GM21723 (cell line): ENCODE data around the gene SPEG.

ENCODE experiments used
- ATAC-seq: cut with Tn5 transposase; IDR thresholded peaks from one replicate; pipeline ENCODE4 v1.9.1; 2021; ENCODE audit warnings: mild to moderate bottlenecking, moderate library complexity; ENCODE audit not compliant: unreplicated experiment

Gene SPEG

DNA sequence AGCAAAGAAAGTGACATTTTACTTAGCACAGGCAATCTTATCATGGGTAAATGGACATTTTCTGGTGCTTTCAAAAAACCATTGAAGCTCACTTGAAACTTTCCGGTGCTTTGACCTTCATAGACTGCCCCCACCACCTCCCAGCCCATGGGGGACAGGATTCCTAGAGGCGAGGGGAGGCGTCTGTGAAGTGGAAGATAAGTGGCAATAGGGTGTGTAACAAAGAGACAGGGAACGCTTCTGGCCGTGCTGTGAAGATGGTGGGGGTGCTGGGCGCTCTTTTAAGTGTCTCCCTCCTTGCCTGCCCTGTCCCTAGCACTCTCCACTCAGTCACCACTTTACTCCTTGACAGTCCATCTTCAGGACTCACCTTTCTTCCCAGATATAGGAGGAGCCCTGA lies 40.6 kb downstream of the SPEG start:
- ATAC-seq = no peak

DNA sequence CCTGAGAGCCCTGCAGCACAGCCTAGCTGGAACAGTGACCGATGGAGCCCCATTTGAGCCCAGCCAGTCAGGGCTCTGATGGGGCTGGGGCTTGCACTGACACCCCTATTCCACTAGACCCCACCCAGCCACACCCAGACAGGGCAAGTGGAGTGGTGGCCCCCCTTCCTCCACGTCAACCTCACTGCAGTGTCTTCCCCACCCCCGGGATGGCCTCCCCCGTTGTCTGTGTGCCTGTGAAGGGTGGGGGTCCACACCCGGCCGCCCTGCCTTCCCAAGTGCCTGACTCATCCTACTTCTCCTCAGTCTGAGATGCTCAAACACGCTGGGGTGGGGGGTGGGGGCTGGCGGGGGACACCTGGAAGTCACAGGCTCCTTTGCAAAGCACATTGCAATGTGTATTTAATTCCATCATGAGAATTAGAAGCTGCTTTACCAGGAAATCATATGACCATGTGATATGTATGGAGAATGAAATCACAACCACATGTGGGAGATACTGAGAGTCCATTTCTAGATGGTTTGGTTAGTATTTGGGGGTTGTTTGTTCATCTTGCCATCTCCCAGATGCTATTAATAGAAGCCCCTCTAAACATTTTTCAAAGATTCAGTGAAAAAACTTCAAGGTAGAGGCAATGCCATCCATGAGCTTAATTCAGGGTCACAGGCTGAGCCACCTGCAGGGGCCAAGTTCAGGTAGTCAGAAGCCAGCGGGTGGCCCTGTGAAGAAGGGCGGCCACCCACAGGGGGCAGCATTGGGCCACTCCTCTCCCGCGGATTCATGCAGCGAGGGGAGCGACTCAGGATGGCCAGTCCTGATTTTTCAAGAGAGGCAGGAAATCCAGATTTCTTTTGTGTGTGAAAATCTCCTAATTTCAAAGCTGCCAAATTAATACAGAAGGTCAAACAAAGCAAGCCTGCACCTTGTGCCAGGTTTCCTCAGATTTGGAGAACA lies 41.3 kb downstream of the SPEG start:
- ATAC-seq = no peak

DNA sequence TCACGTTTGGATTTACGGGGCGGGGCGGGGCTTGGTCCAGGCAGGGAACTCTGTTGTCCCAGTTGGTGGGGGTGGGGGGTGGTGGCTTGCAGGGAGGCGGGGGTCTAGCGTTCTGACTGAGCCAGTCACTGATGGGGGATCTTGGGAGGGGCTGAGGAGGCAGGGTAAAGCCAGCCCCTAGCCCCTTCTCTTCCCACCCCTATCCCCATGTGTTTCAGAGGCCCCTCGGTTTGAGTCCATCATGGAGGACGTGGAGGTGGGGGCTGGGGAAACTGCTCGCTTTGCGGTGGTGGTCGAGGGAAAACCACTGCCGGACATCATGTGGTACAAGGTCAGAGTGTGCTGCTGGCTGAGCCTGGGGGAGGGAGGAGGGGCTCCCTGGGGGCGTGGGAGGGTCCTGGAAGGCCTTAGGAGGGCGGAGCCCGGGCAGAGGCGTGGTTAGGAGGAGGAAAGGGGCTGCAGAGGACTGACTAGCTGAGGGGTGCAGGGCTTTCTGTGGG lies 42.1 kb downstream of the SPEG start:
- ATAC-seq = no peak

DNA sequence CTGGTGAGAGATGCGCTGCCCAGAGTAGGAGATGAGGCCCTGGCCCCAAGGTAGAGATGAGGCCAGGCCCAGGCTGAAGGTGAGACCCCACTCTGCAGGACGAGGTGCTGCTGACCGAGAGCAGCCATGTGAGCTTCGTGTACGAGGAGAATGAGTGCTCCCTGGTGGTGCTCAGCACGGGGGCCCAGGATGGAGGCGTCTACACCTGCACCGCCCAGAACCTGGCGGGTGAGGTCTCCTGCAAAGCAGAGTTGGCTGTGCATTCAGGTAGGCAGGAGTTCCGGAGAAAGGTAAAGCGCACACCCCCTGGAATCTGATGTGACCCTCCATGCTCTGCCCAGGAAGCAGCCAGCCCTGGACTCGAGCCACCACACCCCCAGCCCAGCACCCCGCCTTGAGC lies 42.5 kb downstream of the SPEG start:
- no peak for ATAC-seq

DNA sequence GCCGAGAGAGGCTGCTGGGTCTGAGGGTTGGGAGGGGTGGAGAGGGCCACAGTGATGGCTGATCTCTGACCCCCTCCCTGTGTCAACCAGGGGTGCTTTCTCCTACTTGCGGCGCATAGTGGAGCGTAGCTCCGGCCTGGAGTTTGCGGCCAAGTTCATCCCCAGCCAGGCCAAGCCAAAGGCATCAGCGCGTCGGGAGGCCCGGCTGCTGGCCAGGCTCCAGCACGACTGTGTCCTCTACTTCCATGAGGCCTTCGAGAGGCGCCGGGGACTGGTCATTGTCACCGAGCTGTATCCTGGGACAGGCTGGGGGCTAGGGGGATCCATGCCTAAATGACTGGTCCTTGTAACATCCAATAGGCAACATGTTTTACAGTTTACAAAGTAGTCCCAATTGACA lies 43.2 kb downstream of the SPEG start:
- no peak for ATAC-seq

DNA sequence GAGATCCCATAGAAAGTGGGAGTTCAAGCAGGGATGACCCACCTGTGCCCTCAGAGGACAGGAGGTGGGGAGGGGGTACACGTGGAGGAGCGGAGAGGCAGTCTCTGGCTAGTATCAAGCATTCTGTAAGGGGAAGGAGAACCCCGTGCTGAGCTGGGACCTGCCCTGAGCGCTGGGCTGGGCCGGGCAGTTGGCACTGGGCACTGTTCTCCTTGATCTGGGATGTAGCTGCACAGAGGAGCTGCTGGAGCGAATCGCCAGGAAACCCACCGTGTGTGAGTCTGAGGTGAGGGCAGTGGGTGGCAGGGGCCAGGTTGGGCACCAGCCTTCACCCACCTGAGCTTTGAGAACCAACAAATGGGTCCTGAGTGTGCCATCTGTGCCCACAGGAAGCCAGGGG lies 44.3 kb downstream of the SPEG start:
- ATAC-seq = no peak

DNA sequence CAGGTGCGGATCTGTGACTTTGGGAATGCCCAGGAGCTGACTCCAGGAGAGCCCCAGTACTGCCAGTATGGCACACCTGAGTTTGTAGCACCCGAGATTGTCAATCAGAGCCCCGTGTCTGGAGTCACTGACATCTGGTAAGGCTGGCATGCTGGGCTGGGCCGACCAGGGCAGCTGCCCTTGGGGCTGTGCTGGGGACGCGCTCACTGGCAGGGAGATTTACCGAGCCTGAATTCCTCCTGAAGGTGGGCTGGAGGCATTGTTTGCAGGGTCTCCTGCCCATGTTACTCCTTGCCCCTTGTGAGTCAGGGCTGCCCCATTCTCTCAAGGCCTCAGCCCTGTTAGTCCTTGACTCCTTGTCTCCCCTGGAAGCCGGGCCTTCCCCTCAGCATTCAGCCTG lies 45.4 kb downstream of the SPEG start:
- ATAC-seq = no peak

DNA sequence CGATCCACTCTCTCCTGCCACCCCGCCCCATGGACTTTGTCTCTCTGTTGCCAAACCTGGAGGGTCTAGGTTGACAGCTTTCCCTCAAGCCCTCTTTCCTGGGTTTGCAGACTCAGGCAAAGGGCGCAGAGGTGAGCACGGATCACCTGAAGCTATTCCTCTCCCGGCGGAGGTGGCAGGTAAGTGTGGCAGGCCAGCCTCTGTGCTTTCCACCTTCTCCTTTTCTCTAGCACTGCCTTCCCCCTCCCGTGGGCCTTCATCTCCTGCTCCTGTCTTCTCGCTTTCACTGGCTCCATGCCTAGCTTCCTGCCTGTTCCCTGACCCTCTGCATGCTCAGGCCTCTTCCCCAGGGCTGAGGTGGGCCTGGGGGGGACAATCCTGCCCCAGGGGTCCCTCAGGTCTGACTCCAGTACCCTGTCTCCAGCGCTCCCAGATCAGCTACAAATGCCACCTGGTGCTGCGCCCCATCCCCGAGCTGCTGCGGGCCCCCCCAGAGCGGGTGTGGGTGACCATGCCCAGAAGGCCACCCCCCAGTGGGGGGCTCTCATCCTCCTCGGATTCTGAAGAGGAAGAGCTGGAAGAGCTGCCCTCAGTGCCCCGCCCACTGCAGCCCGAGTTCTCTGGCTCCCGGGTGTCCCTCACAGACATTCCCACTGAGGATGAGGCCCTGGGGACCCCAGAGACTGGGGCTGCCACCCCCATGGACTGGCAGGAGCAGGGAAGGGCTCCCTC lies 48.2 kb downstream of the SPEG start:
- ATAC-seq = no peak

DNA sequence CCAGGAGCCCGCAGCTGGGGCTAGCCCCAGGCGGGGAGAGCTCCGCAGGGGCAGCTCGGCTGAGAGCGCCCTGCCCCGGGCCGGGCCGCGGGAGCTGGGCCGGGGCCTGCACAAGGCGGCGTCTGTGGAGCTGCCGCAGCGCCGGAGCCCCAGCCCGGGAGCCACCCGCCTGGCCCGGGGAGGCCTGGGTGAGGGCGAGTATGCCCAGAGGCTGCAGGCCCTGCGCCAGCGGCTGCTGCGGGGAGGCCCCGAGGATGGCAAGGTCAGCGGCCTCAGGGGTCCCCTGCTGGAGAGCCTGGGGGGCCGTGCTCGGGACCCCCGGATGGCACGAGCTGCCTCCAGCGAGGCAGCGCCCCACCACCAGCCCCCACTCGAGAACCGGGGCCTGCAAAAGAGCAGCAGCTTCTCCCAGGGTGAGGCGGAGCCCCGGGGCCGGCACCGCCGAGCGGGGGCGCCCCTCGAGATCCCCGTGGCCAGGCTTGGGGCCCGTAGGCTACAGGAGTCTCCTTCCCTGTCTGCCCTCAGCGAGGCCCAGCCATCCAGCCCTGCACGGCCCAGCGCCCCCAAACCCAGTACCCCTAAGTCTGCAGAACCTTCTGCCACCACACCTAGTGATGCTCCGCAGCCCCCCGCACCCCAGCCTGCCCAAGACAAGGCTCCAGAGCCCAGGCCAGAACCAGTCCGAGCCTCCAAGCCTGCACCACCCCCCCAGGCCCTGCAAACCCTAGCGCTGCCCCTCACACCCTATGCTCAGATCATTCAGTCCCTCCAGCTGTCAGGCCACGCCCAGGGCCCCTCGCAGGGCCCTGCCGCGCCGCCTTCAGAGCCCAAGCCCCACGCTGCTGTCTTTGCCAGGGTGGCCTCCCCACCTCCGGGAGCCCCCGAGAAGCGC lies 49.1 kb downstream of the SPEG start:
- no peak for ATAC-seq

DNA sequence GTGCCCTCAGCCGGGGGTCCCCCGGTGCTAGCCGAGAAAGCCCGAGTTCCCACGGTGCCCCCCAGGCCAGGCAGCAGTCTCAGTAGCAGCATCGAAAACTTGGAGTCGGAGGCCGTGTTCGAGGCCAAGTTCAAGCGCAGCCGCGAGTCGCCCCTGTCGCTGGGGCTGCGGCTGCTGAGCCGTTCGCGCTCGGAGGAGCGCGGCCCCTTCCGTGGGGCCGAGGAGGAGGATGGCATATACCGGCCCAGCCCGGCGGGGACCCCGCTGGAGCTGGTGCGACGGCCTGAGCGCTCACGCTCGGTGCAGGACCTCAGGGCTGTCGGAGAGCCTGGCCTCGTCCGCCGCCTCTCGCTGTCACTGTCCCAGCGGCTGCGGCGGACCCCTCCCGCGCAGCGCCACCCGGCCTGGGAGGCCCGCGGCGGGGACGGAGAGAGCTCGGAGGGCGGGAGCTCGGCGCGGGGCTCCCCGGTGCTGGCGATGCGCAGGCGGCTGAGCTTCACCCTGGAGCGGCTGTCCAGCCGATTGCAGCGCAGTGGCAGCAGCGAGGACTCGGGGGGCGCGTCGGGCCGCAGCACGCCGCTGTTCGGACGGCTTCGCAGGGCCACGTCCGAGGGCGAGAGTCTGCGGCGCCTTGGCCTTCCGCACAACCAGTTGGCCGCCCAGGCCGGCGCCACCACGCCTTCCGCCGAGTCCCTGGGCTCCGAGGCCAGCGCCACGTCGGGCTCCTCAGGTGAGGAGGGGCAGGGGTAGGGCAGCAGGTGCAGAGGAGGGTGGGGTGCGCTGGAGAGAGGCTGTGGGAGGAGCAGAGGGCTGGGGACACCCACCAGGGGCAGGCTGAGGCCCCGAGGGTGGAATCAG lies 49.9 kb downstream of the SPEG start:
- no peak for ATAC-seq

DNA sequence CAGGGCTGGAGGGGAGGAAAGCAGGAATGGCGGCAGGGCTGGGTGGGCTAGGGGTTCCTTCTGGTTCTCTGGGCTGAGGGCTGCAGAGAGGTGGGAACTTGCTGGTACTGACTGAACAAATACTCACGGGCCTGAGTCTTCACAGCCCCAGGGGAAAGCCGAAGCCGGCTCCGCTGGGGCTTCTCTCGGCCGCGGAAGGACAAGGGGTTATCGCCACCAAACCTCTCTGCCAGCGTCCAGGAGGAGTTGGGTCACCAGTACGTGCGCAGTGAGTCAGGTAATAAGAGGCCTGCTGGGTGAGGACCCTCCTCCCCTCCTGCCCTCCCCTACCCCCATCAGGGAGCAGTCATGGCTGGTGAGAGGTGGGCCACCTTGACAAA lies 50.5 kb downstream of the SPEG start:
- no peak for ATAC-seq

DNA sequence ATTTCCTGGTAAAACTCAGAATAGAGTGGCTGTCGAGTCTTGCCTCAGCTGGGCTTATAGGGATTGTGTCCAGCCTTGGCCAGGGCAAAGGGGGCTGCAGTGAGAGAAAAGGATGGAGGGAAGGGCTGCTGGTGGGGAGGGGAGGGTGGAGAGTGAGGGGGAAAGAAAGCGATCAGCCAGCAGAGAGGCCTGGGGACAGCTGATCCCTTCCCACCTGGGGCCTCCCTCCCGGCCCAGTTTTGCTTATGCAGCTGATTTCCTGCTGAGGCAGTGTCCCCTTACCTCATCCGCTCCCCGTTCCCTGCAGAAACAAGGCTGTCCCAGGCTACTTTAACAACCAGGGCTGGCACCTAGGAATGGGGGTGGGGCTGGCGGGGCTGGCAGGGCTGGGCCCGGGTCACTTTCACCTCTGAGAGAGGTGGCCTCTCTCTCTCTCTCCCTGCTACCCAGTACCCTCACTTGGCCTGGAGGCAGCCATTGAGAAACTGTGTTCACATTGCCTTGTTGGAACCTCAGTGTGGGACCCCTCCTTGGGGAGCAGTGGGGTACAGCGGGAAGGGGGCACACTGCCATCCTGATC lies 51.8 kb downstream of the SPEG start:
- ATAC-seq = no peak

DNA sequence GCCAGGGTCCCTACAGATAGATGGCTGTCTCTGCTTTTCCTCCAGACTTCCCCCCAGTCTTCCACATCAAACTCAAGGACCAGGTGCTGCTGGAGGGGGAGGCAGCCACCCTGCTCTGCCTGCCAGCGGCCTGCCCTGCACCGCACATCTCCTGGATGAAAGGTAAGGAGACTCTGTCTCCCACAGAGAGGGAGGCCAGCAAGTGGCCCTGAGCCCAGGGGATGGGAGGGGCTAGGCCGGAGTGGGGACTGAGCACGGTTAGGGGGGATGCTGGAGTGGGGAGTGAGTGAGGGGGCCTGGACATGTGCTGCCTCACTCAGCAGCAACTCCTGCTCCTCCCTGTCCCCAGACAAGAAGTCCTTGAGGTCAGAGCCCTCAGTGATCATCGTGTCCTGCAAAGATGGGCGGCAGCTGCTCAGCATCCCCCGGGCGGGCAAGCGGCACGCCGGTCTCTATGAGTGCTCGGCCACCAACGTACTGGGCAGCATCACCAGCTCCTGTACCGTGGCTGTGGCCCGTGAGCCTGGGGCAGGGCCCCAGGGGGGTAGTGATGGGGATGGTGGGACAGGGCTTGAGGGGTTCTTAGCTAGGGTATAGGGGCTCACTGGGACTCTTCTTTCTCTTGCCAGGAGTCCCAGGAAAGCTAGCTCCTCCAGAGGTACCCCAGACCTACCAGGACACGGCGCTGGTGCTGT lies 53.7 kb downstream of the SPEG start:
- no peak for ATAC-seq

DNA sequence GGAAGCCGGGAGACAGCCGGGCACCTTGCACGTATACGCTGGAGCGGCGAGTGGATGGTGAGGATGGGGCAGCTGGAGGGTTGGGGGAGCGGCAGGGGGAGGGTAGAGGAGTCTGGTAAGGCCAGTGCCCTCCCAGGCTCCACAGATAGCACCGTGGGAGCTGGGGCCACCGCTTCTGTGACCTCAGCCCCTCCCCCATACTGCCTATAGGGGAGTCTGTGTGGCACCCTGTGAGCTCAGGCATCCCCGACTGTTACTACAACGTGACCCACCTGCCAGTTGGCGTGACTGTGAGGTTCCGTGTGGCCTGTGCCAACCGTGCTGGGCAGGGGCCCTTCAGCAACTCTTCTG lies 54.2 kb downstream of the SPEG start:
- no peak for ATAC-seq

DNA sequence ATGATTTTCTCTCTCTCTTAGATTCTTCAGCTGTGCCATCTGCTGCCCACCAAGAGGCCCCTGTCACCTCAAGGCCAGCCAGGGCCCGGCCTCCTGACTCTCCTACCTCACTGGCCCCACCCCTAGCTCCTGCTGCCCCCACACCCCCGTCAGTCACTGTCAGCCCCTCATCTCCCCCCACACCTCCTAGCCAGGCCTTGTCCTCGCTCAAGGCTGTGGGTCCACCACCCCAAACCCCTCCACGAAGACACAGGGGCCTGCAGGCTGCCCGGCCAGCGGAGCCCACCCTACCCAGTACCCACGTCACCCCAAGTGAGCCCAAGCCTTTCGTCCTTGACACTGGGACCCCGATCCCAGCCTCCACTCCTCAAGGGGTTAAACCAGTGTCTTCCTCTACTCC lies 54.7 kb downstream of the SPEG start:
- ATAC-seq = no peak

DNA sequence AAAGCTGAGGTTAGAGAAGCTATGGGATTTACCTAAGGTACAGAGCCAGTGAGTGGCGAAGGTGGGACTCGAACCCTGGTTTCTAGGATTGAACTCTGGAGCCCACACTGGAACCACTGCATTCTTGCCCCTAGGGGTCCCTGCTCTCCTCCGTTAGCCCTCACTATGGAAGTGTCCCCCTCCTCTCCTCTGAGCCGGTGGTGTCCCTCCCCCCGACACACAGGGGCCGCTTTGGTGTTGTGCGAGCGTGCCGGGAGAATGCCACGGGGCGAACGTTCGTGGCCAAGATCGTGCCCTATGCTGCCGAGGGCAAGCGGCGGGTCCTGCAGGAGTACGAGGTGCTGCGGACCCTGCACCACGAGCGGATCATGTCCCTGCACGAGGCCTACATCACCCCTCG lies 55.5 kb downstream of the SPEG start:
- ATAC-seq = no peak

DNA sequence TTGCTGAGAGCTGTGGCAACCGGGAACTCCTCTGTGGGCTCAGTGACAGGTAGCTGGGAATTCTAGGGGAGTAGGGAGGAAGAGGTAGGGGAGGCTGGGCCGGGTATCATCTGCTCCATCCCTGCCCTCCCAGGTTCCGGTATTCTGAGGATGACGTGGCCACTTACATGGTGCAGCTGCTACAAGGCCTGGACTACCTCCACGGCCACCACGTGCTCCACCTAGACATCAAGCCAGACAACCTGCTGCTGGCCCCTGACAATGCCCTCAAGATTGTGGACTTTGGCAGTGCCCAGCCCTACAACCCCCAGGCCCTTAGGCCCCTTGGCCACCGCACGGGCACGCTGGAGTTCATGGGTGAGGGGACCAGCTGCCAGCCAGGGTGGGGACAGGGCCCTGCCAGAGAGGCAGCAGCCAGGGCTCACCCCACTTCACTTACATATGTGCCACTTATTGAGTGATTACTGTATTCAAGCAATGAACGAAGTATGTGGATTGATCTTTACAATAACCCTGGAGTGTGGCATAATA lies 56.0 kb downstream of the SPEG start:
- no peak for ATAC-seq

DNA sequence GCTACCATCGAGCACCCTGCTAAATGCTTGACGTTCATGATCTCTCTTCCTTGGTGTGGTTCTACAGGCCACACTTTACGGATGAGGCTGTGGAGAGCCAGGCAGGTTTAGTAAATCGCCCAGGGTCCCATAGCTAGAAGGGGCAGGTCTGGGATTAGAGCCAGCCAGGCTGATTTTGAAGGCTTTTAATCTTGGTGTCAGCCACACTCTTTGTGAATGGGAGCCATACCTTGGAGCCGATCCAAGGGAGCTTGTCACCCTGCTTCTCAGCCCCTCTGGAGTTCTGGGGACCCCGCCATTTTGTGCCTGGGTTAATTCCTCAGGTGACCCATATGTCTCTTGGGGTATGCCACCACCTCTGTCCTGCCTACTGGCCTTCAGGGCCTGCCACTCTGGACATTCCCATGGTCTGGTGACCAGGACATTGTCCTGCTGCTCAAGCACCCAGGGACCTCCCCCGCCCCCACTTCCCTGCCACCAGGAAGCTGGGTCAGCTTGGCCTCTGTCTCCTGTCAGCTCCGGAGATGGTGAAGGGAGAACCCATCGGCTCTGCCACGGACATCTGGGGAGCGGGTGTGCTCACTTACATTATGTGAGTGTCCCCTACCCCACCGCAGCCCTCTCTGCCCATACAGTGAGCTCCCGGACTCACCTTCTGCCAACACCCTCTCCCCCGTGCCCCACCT lies 56.8 kb downstream of the SPEG start:
- no peak for ATAC-seq
